ENCODE measurements around the gene AFAP1L1.

The AFAP1L1 gene

GRCh38 chr5:149345147-149345891 is 73.7 kb downstream of the AFAP1L1 start, which contains the start of gene GRPEL2:
TSS of gene GRPEL2 (plus strand) at chr5:149345499. CDS start at chr5:149345540, 41 bp downstream.
- peak within 1 kb of the TSS; percentile 67 for H3K27ac ChIP-seq (ENCODE audit: extremely low read depth, low read depth, low read length)
- ChIA-PET CTCF (interaction anchor here (0.8 to 1.8 kb wide), 9 partner anchors 12 to 37 kb away, joined by 3 to 6 read pairs (median 4); partner anchors contain the start of gene PCYOX1L), POLR2A (interaction anchor here (0.5 to 4.9 kb wide), 15 partner anchors 11 to 216 kb away, joined by 3 to 77 read pairs (median 4); partner anchors contain the start of genes CSNK1A1 and PCYOX1L)
- peak within 1 kb of the TSS; percentile 94 for H3K4me3 ChIP-seq (ENCODE audit: low read depth, low read length)
- H3K4me1 ChIP-seq (ENCODE audit: control insufficient read depth, insufficient read depth, low read length) = no peaks in the 10 kb centered on the region
- peaks cover 25 to 38% of the 10 kb centered on the region in 2 experiments for H3K36me3 ChIP-seq (ENCODE audit: control insufficient read depth in 2 of 2, insufficient read depth in 1 of 2, low read length in 2 of 2)
- no peaks in the 10 kb centered on the region for H3K9me3 ChIP-seq (ENCODE audit: control insufficient read depth, insufficient read depth, low read depth, low read length)
- TF ChIP-seq ZNF202 (tag by site-specific recombination; IDR thresholded peaks at IDR 0.05; ENCODE audit: borderline replicate concordance) = no peak
- no peak for TF ChIP-seq SALL2 (tag by site-specific recombination; IDR thresholded peaks at IDR 0.05; ENCODE audit: borderline replicate concordance)
- no peak for TF ChIP-seq GFI1B (tag by site-specific recombination; IDR thresholded peaks at IDR 0.05)
- peak; percentile 41 for TF ChIP-seq ZNF623 (tag by site-specific recombination; IDR thresholded peaks at IDR 0.05)
- TF ChIP-seq, protein P1, sequence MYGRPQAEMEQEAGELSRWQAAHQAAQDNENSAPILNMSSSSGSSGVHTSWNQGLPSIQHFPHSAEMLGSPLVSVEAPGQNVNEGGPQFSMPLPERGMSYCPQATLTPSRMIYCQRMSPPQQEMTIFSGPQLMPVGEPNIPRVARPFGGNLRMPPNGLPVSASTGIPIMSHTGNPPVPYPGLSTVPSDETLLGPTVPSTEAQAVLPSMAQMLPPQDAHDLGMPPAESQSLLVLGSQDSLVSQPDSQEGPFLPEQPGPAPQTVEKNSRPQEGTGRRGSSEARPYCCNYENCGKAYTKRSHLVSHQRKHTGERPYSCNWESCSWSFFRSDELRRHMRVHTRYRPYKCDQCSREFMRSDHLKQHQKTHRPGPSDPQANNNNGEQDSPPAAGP (tag by site-specific recombination; IDR thresholded peaks at IDR 0.05) = peak; percentile 65
- TF ChIP-seq ZNF561 (tag by site-specific recombination; IDR thresholded peaks at IDR 0.05; ENCODE audit: borderline replicate concordance) = peak; percentile 77; the same call in 1 of the 2 replicates
- no peak for TF ChIP-seq ZNF112 (tag by site-specific recombination; IDR thresholded peaks at IDR 0.05)
- TF ChIP-seq ZNF654 (tag by site-specific recombination; IDR thresholded peaks at IDR 0.05; ENCODE audit: low read depth) = no peak
- no peak for TF ChIP-seq TRIM28 (IDR thresholded peaks at IDR 0.05; ENCODE audit: borderline replicate concordance, low read length)
- TF ChIP-seq ZNF629 (tag by site-specific recombination; IDR thresholded peaks at IDR 0.05) = peak; percentile 65
- no peak for TF ChIP-seq ZNF658 (tag by site-specific recombination; IDR thresholded peaks at IDR 0.05)
- no peak for TF ChIP-seq ZNF585B (tag by site-specific recombination; IDR thresholded peaks at IDR 0.05)
- TF ChIP-seq ZNF391 (tag by site-specific recombination; IDR thresholded peaks at IDR 0.05; ENCODE audit: borderline replicate concordance, low read depth) = peak; percentile 95; the same call in 1 of the 2 replicates
- TF ChIP-seq ZNF426 (tag by site-specific recombination; IDR thresholded peaks at IDR 0.05) = no peak
- TF ChIP-seq, protein P2, sequence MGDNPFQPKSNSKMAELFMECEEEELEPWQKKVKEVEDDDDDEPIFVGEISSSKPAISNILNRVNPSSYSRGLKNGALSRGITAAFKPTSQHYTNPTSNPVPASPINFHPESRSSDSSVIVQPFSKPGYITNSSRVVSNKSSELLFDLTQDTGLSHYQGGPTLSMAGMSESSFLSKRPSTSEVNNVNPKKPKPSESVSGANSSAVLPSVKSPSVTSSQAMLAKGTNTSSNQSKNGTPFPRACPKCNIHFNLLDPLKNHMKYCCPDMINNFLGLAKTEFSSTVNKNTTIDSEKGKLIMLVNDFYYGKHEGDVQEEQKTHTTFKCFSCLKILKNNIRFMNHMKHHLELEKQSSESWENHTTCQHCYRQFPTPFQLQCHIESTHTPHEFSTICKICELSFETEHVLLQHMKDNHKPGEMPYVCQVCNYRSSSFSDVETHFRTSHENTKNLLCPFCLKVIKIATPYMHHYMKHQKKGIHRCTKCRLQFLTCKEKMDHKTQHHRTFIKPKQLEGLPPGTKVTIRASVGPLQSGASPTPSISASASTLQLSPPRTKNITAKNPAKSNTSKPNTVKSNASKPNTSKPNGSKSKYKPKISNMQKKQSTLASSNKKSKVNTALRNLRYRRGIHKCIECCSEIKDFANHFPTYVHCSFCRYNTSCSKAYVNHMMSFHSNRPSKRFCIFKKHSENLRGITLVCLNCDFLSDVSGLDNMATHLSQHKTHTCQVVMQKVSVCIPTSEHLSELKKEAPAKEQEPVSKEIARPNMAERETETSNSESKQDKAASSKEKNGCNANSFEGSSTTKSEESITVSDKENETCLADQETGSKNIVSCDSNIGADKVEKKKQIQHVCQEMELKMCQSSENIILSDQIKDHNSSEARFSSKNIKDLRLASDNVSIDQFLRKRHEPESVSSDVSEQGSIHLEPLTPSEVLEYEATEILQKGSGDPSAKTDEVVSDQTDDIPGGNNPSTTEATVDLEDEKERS (tag by site-specific recombination; IDR thresholded peaks at IDR 0.05) = peak; percentile 96
- TF ChIP-seq ZSCAN4 (tag by site-specific recombination; IDR thresholded peaks at IDR 0.05) = no peak
- no peak for TF ChIP-seq ZNF433 (tag by site-specific recombination; IDR thresholded peaks at IDR 0.05; ENCODE audit: low read depth)
- peak; percentile 99 for TF ChIP-seq EGR2 (tag by site-specific recombination; IDR thresholded peaks at IDR 0.05; ENCODE audit: low read depth)
- no peak for TF ChIP-seq ZNF48 (tag by site-specific recombination; IDR thresholded peaks at IDR 0.05)
- peak; percentile 88; the same call in 1 of the 2 replicates for TF ChIP-seq ZBTB7A (tag by site-specific recombination; IDR thresholded peaks at IDR 0.05; ENCODE audit: low read depth)
- TF ChIP-seq SCRT2 (tag by site-specific recombination; IDR thresholded peaks at IDR 0.05) = peak; percentile 37
- no peak for TF ChIP-seq ZNF223 (tag by site-specific recombination; IDR thresholded peaks at IDR 0.05)
- TF ChIP-seq ZBTB21 (tag by site-specific recombination; IDR thresholded peaks at IDR 0.05) = no peak; the same call in 1 of the 2 replicates
- TF ChIP-seq ZNF558 (tag by site-specific recombination; IDR thresholded peaks at IDR 0.05) = peak; percentile 37; the same call in 1 of the 2 replicates
- TF ChIP-seq ZNF302 (tag by site-specific recombination; IDR thresholded peaks at IDR 0.05; ENCODE audit: low read depth) = no peak
- TF ChIP-seq ZNF514 (tag by site-specific recombination; IDR thresholded peaks at IDR 0.05) = no peak
- TF ChIP-seq, protein P3, sequence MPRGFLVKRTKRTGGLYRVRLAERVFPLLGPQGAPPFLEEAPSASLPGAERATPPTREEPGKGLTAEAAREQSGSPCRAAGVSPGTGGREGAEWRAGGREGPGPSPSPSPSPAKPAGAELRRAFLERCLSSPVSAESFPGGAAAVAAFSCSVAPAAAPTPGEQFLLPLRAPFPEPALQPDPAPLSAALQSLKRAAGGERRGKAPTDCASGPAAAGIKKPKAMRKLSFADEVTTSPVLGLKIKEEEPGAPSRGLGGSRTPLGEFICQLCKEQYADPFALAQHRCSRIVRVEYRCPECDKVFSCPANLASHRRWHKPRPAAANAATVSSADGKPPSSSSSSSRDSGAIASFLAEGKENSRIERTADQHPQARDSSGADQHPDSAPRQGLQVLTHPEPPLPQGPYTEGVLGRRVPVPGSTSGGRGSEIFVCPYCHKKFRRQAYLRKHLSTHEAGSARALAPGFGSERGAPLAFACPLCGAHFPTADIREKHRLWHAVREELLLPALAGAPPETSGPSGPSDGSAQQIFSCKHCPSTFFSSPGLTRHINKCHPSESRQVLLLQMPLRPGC (tag by site-specific recombination; IDR thresholded peaks at IDR 0.05) = peak; percentile 12; the same call in 1 of the 2 replicates
- 0 out of 2 replicates have a peak, but pooled peaks have one; percentile 10 for TF ChIP-seq ZNF146 (tag by site-specific recombination; IDR thresholded peaks at IDR 0.05)
- peak; percentile 53 for TF ChIP-seq ZIC2 (tag by site-specific recombination; IDR thresholded peaks at IDR 0.05)
- 0 out of 2 replicates have a peak, but pooled peaks have one; percentile 30 for TF ChIP-seq ZSCAN18 (tag by site-specific recombination; IDR thresholded peaks at IDR 0.05)

Data from HEK293 (cell line).